GM18520 (cell line): Measurements from ENCODE around the gene FZD7.

Experiments
- ATAC-seq: cut with Tn5 transposase; IDR thresholded peaks from one replicate; pipeline ENCODE4 v1.9.1; 2021; ENCODE audit not compliant: unreplicated experiment

Gene FZD7

DNA sequence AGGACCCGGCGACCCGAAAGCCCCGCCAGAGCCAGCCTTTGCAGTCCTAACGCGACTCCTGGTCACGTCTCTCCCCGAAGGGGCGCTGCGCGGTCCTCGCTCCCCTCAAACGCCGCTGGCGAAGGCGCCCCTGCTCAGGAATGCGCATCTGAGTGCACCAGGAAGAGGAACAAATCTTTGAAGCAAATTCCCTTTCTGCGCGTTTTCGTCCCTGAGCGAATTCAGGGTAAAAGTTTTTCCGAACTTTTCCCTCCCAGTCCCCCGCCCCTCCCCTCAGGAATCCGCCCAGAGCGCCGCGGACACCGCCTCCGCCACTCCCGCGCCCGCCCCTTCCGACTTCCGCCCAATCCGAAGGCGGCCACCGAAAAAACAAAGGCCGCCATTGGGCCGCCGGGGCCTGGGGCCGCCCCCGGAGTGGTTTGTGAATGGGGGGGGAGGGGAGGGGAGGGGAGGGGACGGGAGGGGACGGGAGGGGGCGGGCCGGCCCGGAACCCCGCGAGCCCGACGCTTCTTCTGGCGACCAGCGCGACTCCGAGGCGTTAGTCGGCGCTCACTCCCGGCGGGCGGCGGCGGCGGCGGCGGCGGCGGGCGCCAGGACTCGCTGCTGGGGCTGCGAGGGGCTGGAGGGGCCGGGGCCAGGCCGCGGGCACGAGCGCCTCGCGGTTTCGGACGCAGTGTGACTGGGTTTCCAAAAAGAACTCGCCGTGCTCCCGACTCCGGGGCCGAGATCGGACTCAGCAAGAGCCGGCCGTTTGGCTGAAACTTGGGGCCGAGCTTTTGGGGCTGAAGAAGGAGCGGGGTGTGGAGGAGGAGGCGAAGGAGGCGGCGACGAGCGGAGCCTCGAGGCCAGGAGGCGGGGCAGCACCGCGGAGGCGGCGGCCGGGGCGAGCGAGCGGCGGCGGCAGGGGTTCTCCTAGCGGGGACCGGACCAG is at the start of gene FZD7:
Gene FZD7 (plus strand): TSS at position 539 of the 932 bp plus-strand sequence. CDS start 793 bp downstream, outside the sequence.
- peak; percentile 71 for ATAC-seq

DNA sequence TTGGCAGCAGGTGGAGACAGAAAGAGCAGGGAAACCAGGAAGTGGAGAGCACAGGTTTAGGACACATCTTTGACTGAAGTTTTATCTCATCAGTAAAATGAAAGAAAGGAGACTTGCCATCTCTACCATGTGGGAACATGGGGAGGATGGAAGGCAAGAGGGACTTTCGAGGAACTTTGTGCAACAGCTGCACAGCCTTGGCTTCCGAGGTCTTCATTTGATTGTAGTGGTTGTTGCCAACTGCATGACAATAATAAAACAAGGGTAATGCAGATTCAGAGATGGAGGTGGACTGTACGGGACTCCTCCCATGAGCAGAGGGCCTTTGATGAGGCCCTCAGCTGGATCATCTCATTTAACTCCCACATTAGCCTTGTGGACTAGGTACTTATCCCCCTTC is 49.3 kb upstream of the FZD7 start:
- ATAC-seq, result no peak

DNA sequence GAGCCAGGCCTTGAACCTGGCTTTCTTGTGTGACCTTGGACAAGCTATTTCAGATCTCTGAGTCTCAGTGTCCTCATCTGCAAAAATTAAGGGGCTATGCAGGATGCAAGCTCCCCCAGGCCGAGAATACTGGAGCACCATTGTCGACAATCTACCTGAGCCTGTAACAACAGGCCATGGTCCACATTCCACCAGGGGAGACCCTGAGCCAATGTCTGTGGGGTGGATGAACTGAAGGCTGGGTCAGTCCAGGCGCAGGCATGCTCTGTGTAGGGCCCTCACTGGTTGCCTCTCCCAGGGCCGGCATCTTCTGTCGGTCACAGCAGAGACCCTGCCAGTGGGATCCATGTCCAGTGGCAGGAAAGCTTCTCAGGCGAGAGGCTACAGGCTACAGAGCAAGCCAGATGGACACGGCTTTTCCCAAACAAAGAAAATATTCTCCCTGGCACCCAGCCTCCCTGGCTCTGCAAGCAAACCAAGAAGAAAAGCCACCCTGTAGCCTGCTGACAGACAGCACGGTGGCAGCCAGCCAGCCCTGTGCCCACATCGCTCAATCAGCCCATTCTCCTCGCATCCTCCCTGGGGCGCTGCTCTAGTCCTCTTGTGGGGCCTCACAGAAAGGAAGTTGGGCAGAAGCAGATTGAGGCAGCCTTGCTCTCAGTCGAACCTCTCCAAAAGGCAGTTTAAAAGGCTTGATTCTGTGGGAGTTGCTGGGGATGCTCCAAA is 48.7 kb upstream of the FZD7 start:
- no peak for ATAC-seq

DNA sequence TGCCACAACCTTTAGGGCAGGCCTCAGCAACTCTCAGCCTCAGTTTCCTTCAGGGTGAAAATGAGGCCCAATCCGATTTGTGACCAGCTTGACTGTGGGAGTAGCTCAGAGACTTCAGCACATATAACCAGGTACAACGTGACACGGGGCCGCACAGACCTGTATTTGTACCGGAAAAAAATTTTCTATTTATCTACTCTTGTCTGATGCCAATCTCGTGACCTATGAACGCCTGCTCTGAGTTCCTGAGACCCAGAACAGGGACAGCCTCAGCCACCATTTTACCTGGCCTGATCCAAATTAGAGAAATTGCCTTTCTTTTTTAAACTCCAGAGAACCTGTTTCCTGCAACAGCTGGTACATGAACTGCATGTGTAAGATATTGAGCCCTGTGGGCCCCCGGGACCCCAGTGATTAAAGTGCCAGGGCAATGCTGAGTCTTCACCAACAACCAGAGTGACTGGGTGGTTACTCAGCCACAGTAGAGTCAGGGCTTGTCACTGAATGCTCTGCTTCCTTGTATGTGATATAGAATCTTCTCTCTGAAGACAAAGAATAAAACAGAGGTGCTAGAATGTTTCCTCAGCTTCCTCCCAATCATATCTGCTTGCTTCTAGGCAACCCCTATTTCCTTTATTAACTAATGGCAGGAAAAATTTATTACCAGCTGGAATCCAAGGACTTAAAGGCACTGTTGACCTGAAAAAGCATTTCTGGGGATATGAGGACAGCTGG is 47.8 kb upstream of the FZD7 start:
- ATAC-seq, result no peak

DNA sequence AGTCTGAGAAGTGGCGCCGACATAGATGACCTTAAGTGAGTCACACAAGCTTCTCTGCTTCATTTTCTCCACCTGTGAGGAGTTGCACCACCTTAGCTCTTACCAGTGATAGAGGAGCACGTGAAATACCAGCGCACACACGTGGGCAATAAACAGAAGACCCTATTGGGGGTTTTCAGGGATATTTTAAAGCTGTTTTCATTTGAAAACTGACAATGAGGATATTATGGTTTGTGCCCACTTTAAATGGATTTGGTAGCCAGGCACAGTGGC is 47.3 kb upstream of the FZD7 start:
- ATAC-seq, result no peak

DNA sequence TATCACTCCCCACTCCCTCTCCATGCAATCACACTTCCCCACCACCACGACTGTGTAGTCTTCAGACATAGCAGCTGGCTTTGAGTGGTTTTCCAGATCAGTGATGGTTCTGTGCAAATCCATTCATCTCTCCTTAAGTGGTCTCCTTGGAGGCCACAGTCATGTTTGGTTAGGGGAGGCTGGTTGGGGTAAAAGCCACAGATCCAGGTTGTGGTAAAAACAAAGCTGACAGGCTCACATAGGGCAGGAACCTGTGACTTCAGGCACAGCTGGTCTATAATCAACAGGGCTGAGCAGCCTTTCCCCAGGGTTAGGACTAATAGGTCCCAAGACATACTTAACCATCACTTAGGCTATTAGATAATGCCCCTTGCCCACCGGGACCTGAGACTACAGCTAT is 46.2 kb upstream of the FZD7 start:
- ATAC-seq, result no peak

DNA sequence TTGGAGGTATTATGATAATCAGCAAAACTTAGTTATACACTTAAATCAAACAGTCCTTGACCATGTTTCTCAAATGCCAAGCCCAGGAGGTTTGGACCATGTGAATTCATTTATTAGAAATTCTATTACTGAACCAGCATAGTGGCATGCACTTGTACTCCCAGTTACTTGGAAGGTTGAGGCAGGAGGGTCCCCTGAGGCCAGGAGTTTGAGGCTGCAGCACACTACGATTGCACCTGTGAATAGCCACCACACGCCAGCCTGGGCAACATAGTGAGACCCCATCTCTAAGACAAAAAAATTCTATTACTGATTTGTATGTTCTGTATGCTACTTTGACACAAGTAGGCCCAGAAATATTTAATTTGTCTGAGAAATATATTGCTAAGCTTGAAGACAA is 43.6 kb upstream of the FZD7 start:
- no peak for ATAC-seq

DNA sequence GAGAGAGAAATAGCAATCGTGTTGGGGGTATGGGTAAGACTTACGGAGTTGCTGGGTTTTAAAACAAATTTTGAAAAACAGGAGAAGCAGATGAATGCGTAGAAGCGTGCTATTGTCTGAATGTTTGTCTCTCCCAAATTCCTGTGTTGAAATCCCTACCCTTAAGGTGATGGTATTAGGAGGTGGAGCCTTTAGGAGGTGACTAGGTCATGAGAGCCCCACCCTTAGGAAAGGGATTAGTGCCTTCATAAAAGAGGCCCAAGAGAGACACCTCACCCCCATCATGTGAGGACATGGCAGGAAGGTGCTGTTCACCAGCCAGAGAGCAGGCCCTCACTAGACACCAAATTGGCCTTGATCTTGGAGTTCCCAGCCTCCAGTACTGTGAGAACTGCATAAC is 40.7 kb upstream of the FZD7 start:
- no peak for ATAC-seq

DNA sequence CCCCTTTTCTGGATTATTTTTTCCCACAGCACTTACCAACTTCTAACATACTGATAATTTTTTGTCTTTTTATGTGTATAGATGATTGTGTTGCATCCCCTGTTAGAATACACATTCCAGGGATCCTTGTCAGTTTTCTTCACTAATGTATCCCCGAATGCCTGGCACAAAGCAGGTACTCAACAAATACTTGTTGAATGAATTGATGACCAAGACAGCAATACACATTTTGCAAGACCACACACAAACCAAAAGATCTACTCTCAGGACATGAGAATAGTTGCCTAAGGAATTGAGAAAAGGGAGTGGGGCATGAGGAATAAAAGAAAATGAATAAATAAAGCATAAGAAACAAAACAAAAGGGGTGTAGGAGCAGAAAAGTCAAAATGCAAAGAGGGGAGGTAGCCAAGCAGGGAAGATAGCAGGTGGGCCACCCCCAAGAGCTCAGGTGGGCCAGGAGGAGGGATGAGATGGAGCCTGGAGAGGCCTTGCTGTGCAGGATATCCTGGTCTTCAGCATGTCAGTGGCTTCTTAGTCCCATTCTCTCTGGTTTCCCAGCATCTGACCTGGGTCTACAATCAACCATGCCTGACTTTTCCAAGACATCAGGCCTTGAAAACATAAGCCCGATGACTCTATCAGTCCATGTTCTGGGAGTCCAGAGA is 38.5 kb upstream of the FZD7 start:
- no peak for ATAC-seq

DNA sequence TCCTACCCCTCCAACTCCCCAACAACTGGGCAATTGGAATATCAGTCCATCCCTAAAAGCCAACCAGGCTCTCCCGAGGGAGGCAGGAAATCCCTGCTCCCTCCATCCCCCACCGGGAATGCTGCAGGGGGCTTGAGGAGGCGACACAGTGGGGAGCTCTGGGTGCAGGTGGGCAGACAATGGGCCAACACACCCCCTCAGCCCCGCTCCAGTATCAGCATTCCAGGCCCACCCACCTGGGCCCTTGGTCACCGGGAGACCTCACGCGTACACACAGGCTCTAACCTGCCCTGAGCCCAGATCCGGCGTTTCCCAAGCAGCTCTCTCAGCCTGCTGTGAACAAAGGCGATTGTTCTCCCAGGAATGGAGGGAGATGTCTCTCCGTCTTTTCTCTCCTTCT is 37.6 kb upstream of the FZD7 start:
- ATAC-seq, result no peak

DNA sequence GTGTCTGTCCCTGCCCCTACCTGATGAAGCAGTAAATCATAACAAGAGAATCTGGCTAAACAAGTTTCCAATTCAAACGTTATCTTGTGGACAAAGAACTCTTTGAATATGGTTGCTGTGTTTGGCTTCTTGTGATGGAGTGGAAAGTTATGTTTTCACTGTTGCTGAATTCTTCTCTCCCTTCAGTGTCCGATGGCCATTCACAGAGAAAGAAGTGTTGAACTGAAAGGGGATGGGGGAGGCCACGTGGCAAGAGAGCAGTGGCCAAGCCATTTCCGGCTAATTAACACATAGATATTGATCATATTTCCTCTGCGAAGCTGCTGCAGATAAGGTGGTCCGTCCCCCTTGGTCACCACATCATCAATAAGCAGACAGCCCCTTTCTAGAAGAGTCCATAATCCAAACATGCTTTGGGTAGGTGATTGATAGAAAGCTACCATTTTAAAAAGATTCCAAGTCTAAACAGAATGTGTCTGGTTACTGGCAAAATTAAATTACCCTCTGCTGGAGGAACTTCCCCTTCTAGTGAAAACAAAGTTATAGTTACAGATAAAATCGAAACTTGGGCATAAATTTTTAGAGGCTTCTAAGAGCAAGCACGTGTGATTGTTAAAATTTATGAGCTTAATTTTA is 36.9 kb upstream of the FZD7 start:
- no peak for ATAC-seq

DNA sequence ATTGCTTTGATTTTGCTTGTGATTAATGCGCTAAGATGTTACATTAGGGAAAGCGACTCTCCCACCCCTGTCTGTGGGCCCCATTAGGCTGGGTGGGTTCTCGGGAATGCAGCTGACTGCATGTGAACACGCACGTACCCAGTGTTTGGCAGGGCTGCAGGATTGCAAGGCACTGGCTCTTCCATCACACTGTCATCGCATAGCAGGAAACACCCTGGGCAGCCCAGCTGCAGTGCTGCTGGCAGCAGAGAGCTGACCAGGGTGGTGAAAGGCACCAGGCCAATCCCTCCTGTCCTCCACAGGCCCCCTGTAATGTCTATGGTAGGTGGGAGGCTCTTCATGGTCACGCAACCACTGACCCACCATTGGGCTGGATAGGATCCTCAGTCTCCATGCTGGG is 34.4 kb upstream of the FZD7 start:
- ATAC-seq, result no peak

DNA sequence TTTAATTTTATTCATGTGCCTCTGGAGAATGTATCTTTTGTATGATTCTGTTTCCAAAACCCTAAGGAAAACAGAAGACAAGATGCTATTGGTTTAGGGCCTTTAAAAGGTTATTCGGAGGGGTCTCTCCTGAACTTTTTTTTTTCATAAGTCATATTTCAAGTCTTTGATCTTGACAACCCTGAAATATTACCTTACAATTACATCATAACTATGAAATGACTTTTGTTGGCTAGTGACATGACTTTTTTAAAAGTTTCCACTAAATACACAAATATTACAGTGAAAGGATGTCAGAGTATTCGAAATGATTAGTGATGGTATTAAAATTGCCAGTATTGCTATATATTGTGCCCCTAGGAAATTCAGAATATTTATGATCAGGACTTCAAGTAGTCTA is 31.8 kb upstream of the FZD7 start:
- no peak for ATAC-seq

DNA sequence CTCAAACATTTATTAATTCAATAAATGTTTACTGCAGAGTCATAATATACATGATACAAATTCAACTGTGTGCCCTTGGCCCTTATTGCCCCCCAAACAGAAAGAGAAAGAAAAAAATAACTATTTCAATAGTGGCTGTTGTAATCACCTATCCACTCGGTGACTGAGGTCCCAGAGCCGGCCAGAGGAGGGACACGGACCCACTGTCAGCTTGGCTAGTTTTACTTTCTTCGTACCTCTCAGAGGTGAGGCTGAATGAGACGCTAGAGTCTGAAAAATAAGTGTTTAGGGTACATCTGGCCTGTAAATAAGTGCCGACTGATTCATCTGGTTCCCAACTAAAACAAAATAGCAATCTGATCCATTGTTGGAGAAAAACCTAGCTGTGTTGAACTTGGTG is 31.3 kb upstream of the FZD7 start:
- ATAC-seq, result no peak

DNA sequence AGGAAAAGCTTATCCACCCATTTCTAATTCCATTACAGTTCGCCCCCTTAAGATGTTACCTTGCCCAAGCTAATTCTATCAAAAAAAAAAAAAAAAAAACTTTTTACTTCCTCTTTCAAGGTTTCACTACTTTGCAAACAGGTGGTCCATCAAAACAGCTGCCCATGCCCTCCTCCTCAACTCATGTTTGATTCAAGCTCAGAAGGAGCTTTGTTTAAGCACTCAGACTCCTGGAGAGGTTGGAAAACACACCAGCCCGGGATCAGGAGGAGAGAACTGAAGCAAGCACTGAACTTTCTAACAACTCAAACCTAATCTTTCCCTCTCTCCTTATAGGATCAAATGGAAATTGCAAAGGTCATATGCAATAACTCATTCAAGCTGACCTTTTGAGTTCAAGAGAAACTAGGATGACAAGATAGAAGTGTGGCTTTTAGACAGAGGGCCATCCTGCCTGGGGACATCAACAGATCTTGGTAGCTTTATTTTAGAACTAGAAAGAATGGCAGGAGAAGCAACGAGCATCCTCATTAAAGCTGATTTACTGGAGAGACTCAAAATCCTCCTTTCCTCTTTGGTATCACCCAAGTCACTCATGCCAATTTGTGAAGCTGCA is 28.3 kb upstream of the FZD7 start:
- no peak for ATAC-seq

DNA sequence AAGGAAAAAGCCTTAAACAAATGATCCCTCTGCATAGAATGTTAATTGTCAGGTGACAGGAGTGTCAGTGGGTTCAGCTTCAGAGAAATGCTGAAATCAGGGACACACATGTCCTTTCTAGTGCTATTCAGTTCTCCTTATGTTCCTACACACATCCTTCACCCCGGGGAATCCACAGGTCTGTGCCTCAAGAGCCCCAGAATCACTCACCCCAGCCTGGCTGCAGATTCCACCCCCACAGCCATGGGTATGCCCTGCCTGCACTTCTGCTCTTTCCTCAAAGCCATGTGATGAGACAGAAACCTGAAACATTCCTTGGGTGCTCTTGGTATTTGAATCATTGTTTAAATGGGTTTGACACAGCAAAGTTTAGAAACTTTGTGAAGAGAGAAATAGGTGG is 27.4 kb upstream of the FZD7 start:
- no peak for ATAC-seq

DNA sequence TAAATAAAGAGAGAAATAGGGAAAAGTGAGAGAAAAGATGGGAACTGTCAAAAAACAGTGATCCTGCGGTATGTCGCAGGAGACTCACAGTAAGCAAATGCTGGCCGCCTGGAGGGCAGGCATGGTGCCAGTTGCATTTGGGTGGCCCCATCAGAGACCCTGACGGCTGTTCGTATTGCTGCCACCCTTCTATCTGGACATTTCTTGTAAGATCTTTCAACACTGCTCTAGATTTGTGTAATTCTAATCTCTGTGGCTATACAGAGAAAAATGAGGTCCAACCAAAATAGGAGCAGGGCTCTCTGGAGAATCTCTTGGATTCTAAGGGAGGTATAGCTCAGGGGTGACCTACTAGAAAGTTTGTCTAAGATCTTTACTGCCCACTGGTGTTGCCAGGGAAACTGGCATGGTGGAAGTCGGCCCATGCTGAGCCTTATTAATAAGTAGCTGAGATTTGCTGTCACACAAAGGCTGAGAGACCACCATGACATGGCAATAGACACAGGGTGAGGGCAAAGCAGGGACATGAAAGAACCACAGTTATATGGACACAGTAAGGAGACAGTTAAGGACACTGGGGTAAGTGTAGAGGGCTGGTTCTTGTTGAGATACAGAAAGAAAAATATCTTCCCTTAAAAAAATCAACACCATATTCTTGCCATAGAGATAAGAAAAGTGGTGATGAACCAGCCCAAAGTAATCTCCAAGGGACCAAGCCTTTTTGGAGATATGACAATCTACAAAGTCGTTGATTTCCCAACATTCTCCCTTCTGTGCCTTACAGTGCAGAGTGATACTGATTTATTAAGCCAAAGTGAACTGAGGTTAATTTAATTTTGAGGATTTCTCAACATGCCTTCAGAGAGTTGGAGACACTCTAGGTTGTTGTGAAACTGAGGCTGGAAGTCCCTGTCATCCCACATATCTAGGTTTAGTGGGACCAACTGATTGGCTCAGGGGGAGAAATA is 26.4 kb upstream of the FZD7 start:
- no peak for ATAC-seq

DNA sequence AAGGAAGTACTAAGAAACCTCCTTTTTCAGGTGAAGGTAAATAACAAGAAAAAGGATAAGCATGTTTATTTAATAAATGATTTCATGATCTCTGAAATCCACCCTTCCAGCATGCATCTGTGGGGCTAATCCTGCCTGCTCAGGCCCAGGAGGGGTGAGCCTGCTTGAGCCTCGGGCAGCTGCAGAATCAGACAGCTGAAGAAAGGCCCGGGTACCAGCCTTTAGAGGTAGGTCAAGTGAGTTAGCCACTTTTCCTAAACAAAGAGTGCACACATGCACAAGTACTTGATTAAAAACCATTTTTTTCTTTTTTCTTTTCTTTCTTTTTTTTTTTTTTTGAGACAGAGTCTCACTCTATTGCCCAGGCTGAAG is 25.7 kb upstream of the FZD7 start:
- ATAC-seq, result no peak

DNA sequence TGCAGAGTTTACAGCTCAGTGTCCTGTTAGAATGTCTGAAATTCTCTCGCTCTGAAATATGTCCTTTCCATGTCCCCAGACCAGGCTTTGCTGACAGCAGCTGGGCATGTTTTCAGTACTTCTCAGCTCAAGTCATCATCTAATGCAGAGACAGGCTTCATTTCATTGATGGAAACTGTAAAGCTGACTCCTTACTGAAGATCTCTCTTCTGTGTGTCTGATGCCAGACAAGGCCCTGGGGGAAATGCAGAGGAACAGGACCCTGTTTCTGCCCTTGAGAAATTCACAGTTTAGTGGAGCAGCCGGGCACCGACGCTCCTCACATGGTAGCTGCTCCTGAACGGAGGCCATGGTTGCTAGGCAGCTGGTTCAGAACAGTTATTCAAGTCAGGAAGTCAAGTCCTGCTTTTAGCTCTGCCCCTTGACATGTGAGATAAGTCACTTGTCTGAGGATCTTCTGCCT is 24.6 kb upstream of the FZD7 start:
- no peak for ATAC-seq
